Measurements from ENCODE around the gene MLN.

Gene MLN

GRCh38 chr6:33750244-33750991 is 53.4 kb downstream of the MLN start:
- no peak for DNase-seq

GRCh38 chr6:33749401-33749800 is 54.4 kb downstream of the MLN start:
- DNase-seq, result no peak

GRCh38 chr6:33748841-33749240 is 55.0 kb downstream of the MLN start:
- DNase-seq, result no peak

- no peak for DNase-seq
Measured at GRCh38 chr6:33747823-33748222, 56.0 kb downstream of the MLN start.

- no peak for DNase-seq
Measured at GRCh38 chr6:33746651-33747100, 57.1 kb downstream of the MLN start, which contains the start of gene IP6K3. TSS of gene IP6K3 (minus strand) at chr6:33746905. CDS start at chr6:33735476, 11,429 bp downstream.

- DNase-seq, result no peak
Measured at GRCh38 chr6:33746036-33746600, 57.7 kb downstream of the MLN start.

GRCh38 chr6:33745548-33745947 is 58.3 kb downstream of the MLN start:
- no peak for DNase-seq

GRCh38 chr6:33744895-33745546 is 58.8 kb downstream of the MLN start:
- no peak for DNase-seq
